Measurements from ENCODE around the gene MAP3K4. TPM values are rescaled to one million over a fixed set of nuclear protein-coding genes. Genes with fewer than 3 reads are reported as not detected.

The MAP3K4 gene
- total RNA-seq, 1 experiment from 2014 or later, result 69.8 TPM

GRCh38 chr6:161107779-161108730 lies 116.5 kb downstream of the MAP3K4 start:
- no peak for ATAC-seq
- Mint-ChIP-seq H3K27ac (no peak overlapping the region), H3K4me1 (no peaks in the 10 kb centered on the region), H3K9me3 (no peaks in the 10 kb centered on the region), H3K27me3 (ENCODE audit: low read depth) (no peaks in the 10 kb centered on the region), H3K36me3 (peaks cover 86% of the 10 kb centered on the region), H3K4me3 (no peak overlapping the region)
- no peak for TF ChIP-seq RELA (CRISPR knock-in tag; IDR thresholded peaks at IDR 0.05; ENCODE audit: borderline replicate concordance)
- TF ChIP-seq FOXP1 (CRISPR knock-in tag; IDR thresholded peaks at IDR 0.05; ENCODE audit: borderline replicate concordance), result no peak
- no peak for TF ChIP-seq HMGA2 (CRISPR knock-in tag; IDR thresholded peaks at IDR 0.05)
- TF ChIP-seq ERG (CRISPR knock-in tag; IDR thresholded peaks at IDR 0.05), result no peak
- no peak for TF ChIP-seq ZNF232 (CRISPR knock-in tag; IDR thresholded peaks at IDR 0.05)
- no peak for TF ChIP-seq ATF3 (CRISPR knock-in tag; conservative IDR thresholded peaks at IDR 0.05)
- no peak for TF ChIP-seq ZNF512 (CRISPR knock-in tag; IDR thresholded peaks at IDR 0.05; ENCODE audit: borderline replicate concordance)
- TF ChIP-seq CDX4 (CRISPR knock-in tag; IDR thresholded peaks at IDR 0.05; ENCODE audit: borderline replicate concordance), result no peak
- TF ChIP-seq ZNF423 (CRISPR knock-in tag; IDR thresholded peaks at IDR 0.05), result no peak
- no peak for TF ChIP-seq NFATC4 (CRISPR knock-in tag; IDR thresholded peaks at IDR 0.05)
- TF ChIP-seq AR (CRISPR knock-in tag; IDR thresholded peaks at IDR 0.05), result no peak
- TF ChIP-seq TP53 (CRISPR knock-in tag; IDR thresholded peaks at IDR 0.05), result no peak
- DNase-seq (ENCODE audit: low spot score), result no peak
- POLR2A ChIA-PET, result no interaction called here
- CTCF ChIA-PET, result interaction anchor here (1.1 kb wide), 1 partner anchor 266 kb away, joined by 3 read pairs; no protein-coding TSS in a partner anchor

GRCh38 chr6:161108916-161109315 lies 117.3 kb downstream of the MAP3K4 start:
- DNase-seq (ENCODE audit: low spot score) (no peak), ATAC-seq (no peak)
- Mint-ChIP-seq H3K4me1 (no peaks in the 10 kb centered on the region), H3K4me3 (no peak overlapping the region), H3K9me3 (no peaks in the 10 kb centered on the region), H3K27me3 (ENCODE audit: low read depth) (no peaks in the 10 kb centered on the region), H3K27ac (no peak overlapping the region), H3K36me3 (peaks cover 83% of the 10 kb centered on the region)
- ChIA-PET CTCF (no interaction called here), POLR2A (no interaction called here)
- TF ChIP-seq MLX (CRISPR knock-in tag; IDR thresholded peaks at IDR 0.05), result no peak
- TF ChIP-seq NR2C2 (CRISPR knock-in tag; IDR thresholded peaks at IDR 0.05), result no peak
- no peak for TF ChIP-seq AFF4 (CRISPR knock-in tag; IDR thresholded peaks at IDR 0.05; ENCODE audit: borderline replicate concordance)
- no peak for TF ChIP-seq ZNF416 (CRISPR knock-in tag; IDR thresholded peaks at IDR 0.05)
- no peak for TF ChIP-seq ZNF671 (CRISPR knock-in tag; IDR thresholded peaks at IDR 0.05)
- TF ChIP-seq E2F4 (CRISPR knock-in tag; IDR thresholded peaks at IDR 0.05; ENCODE audit: borderline replicate concordance, low read depth), result no peak
- TF ChIP-seq MAX (CRISPR knock-in tag; IDR thresholded peaks at IDR 0.05), result no peak
- TF ChIP-seq USF2 (CRISPR knock-in tag; IDR thresholded peaks at IDR 0.05), result no peak

Measured in WTC11 (cell line).